Measurements from ENCODE around the gene MAN2A1. TPM values are rescaled to one million over a fixed set of nuclear protein-coding genes. Genes with fewer than 3 reads are reported as not detected.

MAN2A1 gene
- total and polyA plus RNA-seq, 2 experiments from 2014 or later, result 32.5 to 129 TPM

DNA sequence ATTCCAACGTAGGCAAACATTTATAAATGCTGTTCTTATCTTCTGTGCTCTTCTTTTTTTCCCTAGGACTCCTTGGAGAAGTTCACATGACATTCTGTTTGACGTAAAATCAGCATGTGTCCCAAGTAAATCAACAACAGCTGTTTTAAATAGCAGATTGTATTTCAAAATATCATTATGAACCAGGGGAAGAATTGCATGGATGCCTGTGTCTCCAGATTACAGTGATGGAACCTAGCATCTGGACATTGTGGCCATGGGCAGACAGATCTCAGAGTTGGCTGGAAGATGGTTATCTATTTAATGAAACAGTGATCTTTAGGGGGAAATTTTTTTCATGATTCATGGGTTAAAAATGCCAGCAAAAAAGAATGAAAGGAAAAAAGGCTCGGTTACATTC lies 222.0 kb downstream of the MAN2A1 start:
- Histone ChIP-seq H3K27ac (ENCODE audit: low read depth) (no peak overlapping the region), H3K4me2 (no peak overlapping the region), H2AFZ (no peak overlapping the region), H3K9me2 (ENCODE audit: insufficient read depth) (peaks cover 8% of the 10 kb centered on the region; the same call in 1 of the 2 replicates), H4K20me1 (replicated peaks; ENCODE audit: insufficient read depth) (no peaks in the 10 kb centered on the region), H3K4me1 (ENCODE audit: insufficient read depth) (no peaks in the 10 kb centered on the region), H3F3A (replicated peaks; ENCODE audit: low read depth) (no peaks in the 10 kb centered on the region), H3K36me3 (ENCODE audit: insufficient read depth) (no peaks in the 10 kb centered on the region), H3K79me2 (replicated peaks; ENCODE audit: insufficient read depth) (no peaks in the 10 kb centered on the region), H3K4me3 (no peak overlapping the region), H3K27me3 (ENCODE audit: insufficient read depth) (no peaks in the 10 kb centered on the region)
- no peaks in the 10 kb centered on the region for H3K4me1 Mint-ChIP-seq
- no peaks in the 10 kb centered on the region for H3K36me3 Mint-ChIP-seq (ENCODE audit: low read depth)
- H3K4me3 Mint-ChIP-seq, result no peak overlapping the region
- no peaks in the 10 kb centered on the region for H3K9me3 Mint-ChIP-seq
- ATAC-seq (no peak), DNase-seq (ENCODE audit: low spot score) (no peak)
- H3K27ac Mint-ChIP-seq, result no peak overlapping the region
- TF ChIP-seq CTCF (conservative IDR thresholded peaks at IDR 0.05; ENCODE audit: low read depth in 2 of 2), result no peak
- TF ChIP-seq REST (IDR thresholded peaks at IDR 0.05; ENCODE audit: unreplicated experiment), result no peak
- TF ChIP-seq ZNF331 (CRISPR knock-in tag; IDR thresholded peaks at IDR 0.05; ENCODE audit: low read depth), result no peak
- no peak for TF ChIP-seq NANOG (IDR thresholded peaks at IDR 0.05; ENCODE audit: borderline replicate concordance)
- no peak for TF ChIP-seq STAT1 (IDR thresholded peaks at IDR 0.05; ENCODE audit: unreplicated experiment)
- no peak for TF ChIP-seq JUNB (IDR thresholded peaks at IDR 0.05; ENCODE audit: unreplicated experiment)
- TF ChIP-seq CREB1 (CRISPR knock-in tag; IDR thresholded peaks at IDR 0.05; ENCODE audit: low read depth), result no peak
- no peak for TF ChIP-seq EZH2 (IDR thresholded peaks at IDR 0.05; ENCODE audit: low read depth, unreplicated experiment)
- no peak for TF ChIP-seq POLR2AphosphoS5 (IDR thresholded peaks at IDR 0.05; ENCODE audit: low read depth)
- H3K27me3 Mint-ChIP-seq (ENCODE audit: insufficient read depth, low read depth, poor library complexity), result peaks cover 1% of the 10 kb centered on the region

DNA sequence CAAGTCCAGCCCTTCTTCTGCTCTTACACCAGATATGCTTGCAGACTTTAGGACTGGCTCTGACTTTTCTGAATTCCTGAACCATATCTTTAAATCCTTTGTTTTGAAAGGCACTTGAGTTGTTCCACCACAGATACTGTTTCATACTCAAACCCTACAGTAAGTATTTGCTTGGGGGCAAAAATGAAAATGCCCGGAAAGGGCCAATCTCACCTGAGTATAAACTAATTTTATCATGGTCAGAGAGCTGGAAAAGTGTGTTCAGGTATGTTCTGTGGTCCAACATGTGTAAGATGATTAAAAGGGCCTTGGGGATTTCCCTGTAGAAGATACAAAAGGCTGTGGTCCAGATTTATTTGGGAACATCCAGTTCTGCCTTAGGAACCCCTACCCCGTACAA lies 225.2 kb downstream of the MAN2A1 start:
- H3K4me1 Mint-ChIP-seq, result no peaks in the 10 kb centered on the region
- H3F3A ChIP-seq (replicated peaks; ENCODE audit: low read depth), result no peaks in the 10 kb centered on the region
- no peak overlapping the region for H3K27ac ChIP-seq (ENCODE audit: low read depth)
- H3K36me3 Mint-ChIP-seq (ENCODE audit: low read depth), result no peaks in the 10 kb centered on the region
- TF ChIP-seq REST (IDR thresholded peaks at IDR 0.05; ENCODE audit: unreplicated experiment) (no peak), POLR2AphosphoS5 (IDR thresholded peaks at IDR 0.05; ENCODE audit: low read depth) (no peak), ETS1 (IDR thresholded peaks at IDR 0.05) (no peak), NANOG (IDR thresholded peaks at IDR 0.05; ENCODE audit: borderline replicate concordance) (no peak), EZH2 (IDR thresholded peaks at IDR 0.05; ENCODE audit: low read depth, unreplicated experiment) (no peak)
- H2AFZ ChIP-seq, result no peak overlapping the region
- no peak for DNase-seq (ENCODE audit: low spot score)
- H3K4me2 ChIP-seq, result no peak overlapping the region
- H3K9me2 ChIP-seq (ENCODE audit: insufficient read depth), result peaks cover 13% of the 10 kb centered on the region
- no peak overlapping the region for H3K4me3 ChIP-seq
- H3K27ac Mint-ChIP-seq, result no peak overlapping the region
- no peaks in the 10 kb centered on the region for H3K9me3 Mint-ChIP-seq
- H3K27me3 Mint-ChIP-seq (ENCODE audit: insufficient read depth, low read depth, poor library complexity), result peaks cover 1% of the 10 kb centered on the region
- no peaks in the 10 kb centered on the region for H3K79me2 ChIP-seq (replicated peaks; ENCODE audit: insufficient read depth)
- no peak for ATAC-seq
- no peaks in the 10 kb centered on the region for H3K27me3 ChIP-seq (ENCODE audit: insufficient read depth)
- no peaks in the 10 kb centered on the region for H3K4me1 ChIP-seq (ENCODE audit: insufficient read depth)
- H3K36me3 ChIP-seq (ENCODE audit: insufficient read depth), result no peaks in the 10 kb centered on the region
- no peak overlapping the region for H3K4me3 Mint-ChIP-seq
- H4K20me1 ChIP-seq (replicated peaks; ENCODE audit: insufficient read depth), result no peaks in the 10 kb centered on the region
